ENCODE results near the gene ROR2. TPM values are rescaled to one million over a fixed set of nuclear protein-coding genes. Genes with fewer than 3 reads are reported as not detected.
"Not testable (repeated sequence)": the region's sequence is repeated elsewhere in the genome, so short reads cannot be mapped to it uniquely, and the experiment has no call there.

ROR2 gene
- total RNA-seq, 1 donor, result not detected

DNA sequence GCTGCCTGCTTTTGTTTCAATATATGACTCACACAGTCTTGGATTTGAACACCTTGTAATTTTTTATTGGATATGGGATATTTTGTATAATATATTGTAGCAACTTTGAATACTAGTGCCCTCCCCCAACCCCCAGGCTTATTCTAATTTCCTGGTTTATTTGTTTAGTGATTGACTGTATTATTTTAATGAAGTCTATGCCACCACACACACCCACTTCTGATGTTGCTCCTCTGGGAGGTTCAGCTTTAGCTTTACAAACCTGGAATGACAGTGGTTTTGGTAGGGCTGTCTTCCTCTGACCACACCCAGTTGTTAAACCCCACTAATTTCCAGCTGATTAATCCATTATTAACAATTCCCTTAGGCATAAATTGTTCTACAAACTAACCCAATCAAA, 320.3 kb downstream of the ROR2 start:
- H3K4me1 ChIP-seq (ENCODE audit: insufficient read depth, low read length), result no peaks in the 10 kb centered on the region
- no peaks in the 10 kb centered on the region for H3K9me3 ChIP-seq (ENCODE audit: low read depth, low read length)
- no peak overlapping the region for H3K4me3 ChIP-seq (ENCODE audit: low read length)
- H3K27me3 ChIP-seq (ENCODE audit: insufficient read depth, low read length), result peaks cover 11% of the 10 kb centered on the region

DNA sequence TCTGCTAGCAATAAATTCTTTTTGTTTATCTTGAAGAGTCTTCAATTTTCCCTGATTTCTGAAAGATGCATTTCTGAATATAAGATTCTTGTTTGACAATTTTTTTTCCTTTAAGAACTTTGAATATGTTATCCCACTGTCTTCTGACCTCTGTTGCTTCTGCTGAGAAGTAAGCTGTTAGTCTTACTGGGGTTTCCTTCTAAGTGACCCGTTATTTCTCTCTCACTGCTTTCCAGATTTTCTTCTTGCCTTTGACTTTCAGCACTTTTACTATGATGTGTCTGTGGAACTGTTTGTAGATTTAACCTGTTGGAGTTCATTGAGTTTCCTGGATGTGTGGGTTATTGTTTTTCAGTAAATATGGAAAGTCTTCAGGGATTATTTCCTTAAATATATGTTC, 321.1 kb downstream of the ROR2 start:
- Histone ChIP-seq H3K9me3 (ENCODE audit: low read depth, low read length) (no peaks in the 10 kb centered on the region), H3K4me3 (ENCODE audit: low read length) (no peak overlapping the region), H3K4me1 (ENCODE audit: insufficient read depth, low read length) (no peaks in the 10 kb centered on the region), H3K27me3 (ENCODE audit: insufficient read depth, low read length) (peaks cover 14% of the 10 kb centered on the region)

DNA sequence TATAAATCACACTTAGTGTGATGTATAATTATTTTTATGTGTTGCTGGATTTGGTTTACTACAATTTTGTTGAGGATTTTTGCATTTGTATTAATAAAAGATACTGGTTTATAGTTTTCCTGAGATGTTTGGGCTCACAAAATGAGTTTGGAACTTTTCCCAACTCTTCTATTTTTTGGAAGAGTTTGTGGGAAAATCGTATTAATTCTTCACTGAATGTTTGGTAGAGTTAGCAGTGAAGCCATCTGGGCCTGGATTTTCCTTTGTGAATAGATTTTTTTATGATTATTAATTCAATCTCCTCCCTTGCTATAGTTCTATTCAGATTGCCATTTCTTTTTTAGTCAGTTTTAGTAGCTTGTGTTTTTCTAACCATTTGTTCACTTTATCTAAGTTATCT, 324.7 kb downstream of the ROR2 start:
- H3K27me3 ChIP-seq (ENCODE audit: insufficient read depth, low read length), result peaks cover 8% of the 10 kb centered on the region
- H3K4me3 ChIP-seq (ENCODE audit: low read length), result no peak overlapping the region
- H3K4me1 ChIP-seq (ENCODE audit: insufficient read depth, low read length), result no peaks in the 10 kb centered on the region
- no peaks in the 10 kb centered on the region for H3K9me3 ChIP-seq (ENCODE audit: low read depth, low read length)

DNA sequence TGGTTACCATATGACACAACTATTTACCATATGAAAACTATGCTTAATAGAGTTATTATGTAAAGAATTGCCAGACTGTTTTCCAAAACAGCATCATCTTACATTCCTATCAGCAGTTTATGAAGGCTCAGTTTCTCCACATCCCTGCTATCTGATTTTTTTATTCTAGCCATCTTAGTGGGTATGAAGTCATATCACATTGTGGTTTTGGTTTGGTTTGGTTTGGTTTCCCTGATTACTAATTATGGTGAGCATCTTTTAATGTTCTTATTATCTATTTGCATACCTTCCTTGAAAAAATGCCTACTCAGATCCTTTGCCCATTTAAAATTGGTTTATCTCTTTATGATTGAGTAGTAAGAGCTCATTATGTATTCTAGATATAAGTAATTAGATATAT, 327.0 kb downstream of the ROR2 start:
- Histone ChIP-seq H3K4me3 (ENCODE audit: low read length) (no peak overlapping the region), H3K9me3 (ENCODE audit: low read depth, low read length) (no peaks in the 10 kb centered on the region), H3K27me3 (ENCODE audit: insufficient read depth, low read length) (peaks cover 8% of the 10 kb centered on the region), H3K4me1 (ENCODE audit: insufficient read depth, low read length) (no peaks in the 10 kb centered on the region)

DNA sequence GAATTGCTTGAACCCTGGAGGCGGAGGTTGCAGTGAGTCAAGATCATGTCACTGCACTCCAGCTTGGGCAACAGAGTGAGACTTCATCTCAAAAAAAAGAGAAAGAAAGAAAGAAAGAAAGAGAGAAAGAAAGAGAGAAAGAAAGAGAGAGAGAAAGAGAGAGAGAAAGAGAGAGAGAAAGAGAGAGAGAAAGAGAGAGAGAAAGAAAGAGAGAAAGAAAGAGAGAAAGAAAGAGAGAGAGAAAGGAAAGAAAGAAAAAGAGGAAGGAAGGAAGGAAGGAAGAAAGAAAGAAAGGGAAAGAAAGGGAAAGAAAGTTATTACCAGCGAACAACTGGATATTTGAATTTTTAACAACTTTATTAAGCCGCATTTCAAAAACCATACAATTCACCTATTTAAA, 327.9 kb downstream of the ROR2 start:
- not testable (repeated sequence) for H3K4me3 ChIP-seq (ENCODE audit: low read length); H3K9me3 ChIP-seq (ENCODE audit: low read depth, low read length); H3K4me1 ChIP-seq (ENCODE audit: insufficient read depth, low read length)

DNA sequence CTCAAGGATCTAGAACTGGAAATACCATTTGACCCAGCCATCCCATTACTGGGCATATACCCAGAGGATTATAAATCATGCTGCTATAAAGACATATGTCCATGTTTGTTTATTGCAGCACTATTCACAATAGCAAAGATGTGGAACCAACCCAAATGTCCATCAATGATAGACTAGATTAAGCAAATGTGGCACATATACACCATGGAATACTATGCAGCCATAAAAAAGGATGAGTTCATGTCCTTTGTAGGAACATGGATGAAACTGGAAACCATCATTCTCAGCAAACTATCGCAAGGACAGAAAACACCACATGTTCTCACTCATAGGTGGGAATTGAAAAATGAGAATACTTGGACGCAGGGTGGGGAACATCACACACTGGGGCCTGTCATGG, 336.0 kb downstream of the ROR2 start:
- H3K9me3 ChIP-seq (ENCODE audit: low read depth, low read length); H3K4me1 ChIP-seq (ENCODE audit: insufficient read depth, low read length); H3K27me3 ChIP-seq (ENCODE audit: insufficient read depth, low read length); H3K4me3 ChIP-seq (ENCODE audit: low read length): not testable (repeated sequence)

More for the DNA sequence above, 327.9 kb downstream of the ROR2 start:
- not testable (repeated sequence) for H3K27me3 ChIP-seq (ENCODE audit: insufficient read depth, low read length)

DNA sequence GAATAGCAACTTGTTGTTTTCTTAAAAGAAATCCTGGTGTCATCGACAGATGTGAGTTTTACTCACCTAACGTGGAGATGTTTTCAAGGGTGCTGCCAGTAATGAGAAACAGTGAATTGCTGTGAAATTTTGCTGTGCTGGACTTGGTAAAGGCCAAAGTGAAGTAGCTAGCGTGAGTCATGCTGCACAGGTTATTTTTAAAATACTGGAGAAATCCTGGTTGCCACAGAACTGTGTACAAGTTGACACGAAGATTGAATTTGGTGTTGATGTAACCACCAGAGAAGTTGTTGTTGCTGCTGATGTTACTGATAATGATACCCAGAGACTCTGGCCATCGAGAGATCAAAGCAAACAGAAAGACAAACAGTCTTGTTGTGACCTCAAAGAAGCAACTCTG, 338.4 kb downstream of the ROR2 start:
- Histone ChIP-seq H3K4me3 (ENCODE audit: low read length) (no peak overlapping the region), H3K9me3 (ENCODE audit: low read depth, low read length) (no peaks in the 10 kb centered on the region), H3K4me1 (ENCODE audit: insufficient read depth, low read length) (no peaks in the 10 kb centered on the region), H3K27me3 (ENCODE audit: insufficient read depth, low read length) (peaks cover 2% of the 10 kb centered on the region)

DNA sequence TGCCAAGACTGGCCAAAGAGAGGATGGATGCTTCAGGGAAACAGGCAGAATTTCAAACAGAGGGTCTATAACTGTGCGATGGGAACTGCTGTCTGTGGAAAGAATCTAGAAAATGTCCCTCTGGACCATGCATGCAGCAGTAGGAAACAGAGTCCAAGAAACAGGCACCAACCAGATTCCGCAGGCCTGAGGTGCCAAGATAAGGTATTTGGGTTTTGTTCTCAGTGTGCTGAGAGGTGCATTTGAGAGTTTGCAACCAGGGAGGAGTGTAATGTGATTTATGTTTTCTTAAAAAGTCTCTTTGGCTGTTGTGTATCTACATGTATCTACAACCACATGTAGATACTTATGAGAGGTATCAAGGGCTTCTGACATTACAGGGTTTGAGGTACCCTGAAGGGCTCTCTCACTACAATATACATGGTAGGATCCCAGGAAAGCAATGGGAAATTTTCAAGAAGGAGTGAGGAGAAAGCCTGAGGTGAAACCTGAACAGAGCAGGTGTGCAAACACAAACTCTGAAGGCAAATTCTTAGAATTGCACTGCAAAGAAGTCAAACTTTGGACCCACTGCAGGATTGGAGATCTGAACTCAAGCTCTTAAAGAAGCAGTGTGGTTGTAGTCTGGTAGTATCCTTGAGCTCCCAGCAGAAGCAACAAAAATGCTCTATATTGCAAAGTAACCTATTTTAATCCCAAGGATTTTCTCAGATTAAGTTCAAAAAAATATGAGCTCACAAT, 343.6 kb downstream of the ROR2 start:
- Histone ChIP-seq H3K4me3 (ENCODE audit: low read length) (no peak overlapping the region), H3K9me3 (ENCODE audit: low read depth, low read length) (no peaks in the 10 kb centered on the region), H3K27me3 (ENCODE audit: insufficient read depth, low read length) (peaks cover 13% of the 10 kb centered on the region), H3K4me1 (ENCODE audit: insufficient read depth, low read length) (no peaks in the 10 kb centered on the region)

DNA sequence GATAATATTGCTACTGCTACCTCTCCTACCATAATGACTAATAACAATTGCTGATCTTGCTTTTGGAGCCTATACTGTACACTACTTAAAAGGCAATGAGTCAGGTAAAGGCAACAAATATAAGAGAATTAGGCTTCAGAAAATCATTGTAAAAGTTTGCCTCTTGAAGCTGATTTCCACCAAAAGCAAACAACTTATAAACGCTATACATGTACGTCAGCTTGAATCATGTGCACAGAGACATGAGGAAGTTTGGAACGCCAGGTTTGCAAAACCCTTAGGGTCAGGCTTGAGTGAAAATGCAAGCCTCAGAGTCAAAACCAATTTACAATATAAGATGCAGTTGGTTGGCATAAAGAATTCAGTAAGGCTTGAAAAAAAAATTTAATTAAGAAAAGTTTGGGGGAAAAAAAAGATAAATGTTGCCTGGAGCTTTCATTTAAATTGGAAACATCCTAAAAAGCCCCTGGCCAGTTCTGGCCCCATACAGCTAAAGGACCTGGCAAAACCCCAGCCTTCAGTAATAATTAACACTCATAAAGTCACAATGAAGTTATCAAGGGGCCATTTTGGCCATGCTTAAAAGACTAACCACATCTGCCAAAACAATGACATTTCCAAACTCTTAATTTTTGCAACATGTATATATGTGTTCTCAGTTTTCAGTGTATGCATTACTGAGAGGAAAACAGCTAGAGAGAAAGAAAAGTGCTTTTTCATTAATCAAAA, 345.4 kb downstream of the ROR2 start:
- Histone ChIP-seq H3K4me1 (ENCODE audit: insufficient read depth, low read length) (no peaks in the 10 kb centered on the region), H3K4me3 (ENCODE audit: low read length) (no peak overlapping the region), H3K27me3 (ENCODE audit: insufficient read depth, low read length) (peaks cover 13% of the 10 kb centered on the region), H3K9me3 (ENCODE audit: low read depth, low read length) (no peaks in the 10 kb centered on the region)

DNA sequence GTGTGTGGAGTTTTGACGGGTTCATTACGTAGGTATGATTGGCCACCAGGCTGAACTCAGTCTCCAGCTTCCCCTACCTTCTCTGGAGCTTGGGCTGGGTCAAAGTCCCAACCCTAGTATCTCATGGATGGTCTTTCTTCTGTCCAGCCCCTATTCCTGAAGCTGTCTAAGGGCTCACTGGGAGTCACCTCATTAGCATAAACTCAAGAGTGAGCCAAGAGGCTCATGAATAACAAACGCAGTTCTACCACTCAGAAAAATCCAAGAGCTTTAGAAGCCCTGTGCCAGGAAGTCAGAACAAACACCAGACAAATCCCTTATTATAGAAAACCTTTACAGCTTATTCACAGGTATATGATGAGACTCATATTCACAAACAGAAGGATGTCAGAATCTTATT, 346.1 kb downstream of the ROR2 start:
- Histone ChIP-seq H3K9me3 (ENCODE audit: low read depth, low read length) (no peaks in the 10 kb centered on the region), H3K27me3 (ENCODE audit: insufficient read depth, low read length) (peaks cover 11% of the 10 kb centered on the region), H3K4me3 (ENCODE audit: low read length) (no peak overlapping the region), H3K4me1 (ENCODE audit: insufficient read depth, low read length) (no peaks in the 10 kb centered on the region)

DNA sequence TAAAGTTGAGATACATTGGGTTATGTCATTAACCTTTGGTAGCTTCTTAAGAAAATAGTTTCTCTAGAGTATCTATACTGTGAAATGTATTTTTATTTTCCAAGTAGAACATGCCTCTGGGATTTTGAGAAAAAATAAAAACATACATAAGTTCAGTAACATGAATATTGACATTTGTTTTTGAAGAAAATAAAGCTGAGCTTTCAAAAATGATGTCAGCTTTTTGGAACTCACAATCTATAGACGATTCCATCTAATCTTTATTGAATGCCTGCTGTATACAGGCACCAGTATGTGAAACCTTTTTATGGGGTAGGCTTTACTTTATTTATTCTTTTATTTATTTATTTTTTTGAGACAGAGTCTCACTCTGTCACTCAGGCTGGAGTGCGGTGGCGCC, 350.5 kb downstream of the ROR2 start:
- Histone ChIP-seq H3K9me3 (ENCODE audit: low read depth, low read length) (no peaks in the 10 kb centered on the region), H3K4me1 (ENCODE audit: insufficient read depth, low read length) (no peaks in the 10 kb centered on the region), H3K4me3 (ENCODE audit: low read length) (no peak overlapping the region), H3K27me3 (ENCODE audit: insufficient read depth, low read length) (peaks cover 7% of the 10 kb centered on the region)

DNA sequence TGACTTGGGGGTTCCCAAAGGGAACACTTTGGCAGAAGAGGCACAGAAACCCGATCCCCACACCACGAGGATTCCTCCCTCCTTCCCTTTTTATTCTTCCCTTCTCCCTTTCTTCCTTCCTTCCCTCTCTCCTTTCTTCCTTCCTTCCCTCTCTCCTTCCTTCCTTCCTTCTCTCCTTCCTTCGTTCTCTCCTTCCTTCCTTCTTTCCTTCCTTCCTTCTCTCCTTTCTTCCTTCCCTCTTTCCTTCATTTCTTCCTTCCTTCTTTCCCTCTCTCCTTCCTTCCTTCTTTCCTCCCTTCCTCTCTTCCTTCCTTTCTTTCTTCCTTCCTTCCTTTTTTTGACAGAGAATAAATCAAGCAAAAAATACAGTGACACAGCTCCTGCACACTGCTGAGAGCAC, 358.4 kb downstream of the ROR2 start:
- H3K4me1 ChIP-seq (ENCODE audit: insufficient read depth, low read length), result no peaks in the 10 kb centered on the region
- no peaks in the 10 kb centered on the region for H3K27me3 ChIP-seq (ENCODE audit: insufficient read depth, low read length)
- H3K4me3 ChIP-seq (ENCODE audit: low read length), result no peak overlapping the region
- no peaks in the 10 kb centered on the region for H3K9me3 ChIP-seq (ENCODE audit: low read depth, low read length)

DNA sequence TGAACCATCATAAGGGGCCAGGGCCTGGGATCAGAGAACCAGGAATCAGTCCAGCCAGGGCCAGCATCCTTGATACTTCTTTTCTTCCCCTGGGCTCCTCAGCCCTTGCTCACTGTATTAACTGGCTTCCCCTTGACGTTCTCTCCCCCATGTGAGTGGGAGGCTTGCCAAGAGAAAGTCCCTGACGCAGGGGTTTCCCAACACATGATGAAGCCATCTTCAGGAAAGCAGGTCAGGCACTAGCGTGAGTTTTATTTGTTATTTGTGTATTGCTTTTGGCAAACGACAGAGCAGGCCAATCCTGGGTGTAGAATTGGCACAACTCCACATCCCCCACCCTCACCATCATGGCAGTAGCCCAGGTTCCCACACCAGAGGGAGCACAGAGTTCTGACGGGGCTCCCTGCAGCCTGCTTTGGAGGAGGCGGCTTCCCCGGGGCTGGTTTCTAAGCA, 360.9 kb downstream of the ROR2 start:
- no peaks in the 10 kb centered on the region for H3K4me1 ChIP-seq (ENCODE audit: insufficient read depth, low read length)
- H3K4me3 ChIP-seq (ENCODE audit: low read length), result no peak overlapping the region
- no peaks in the 10 kb centered on the region for H3K9me3 ChIP-seq (ENCODE audit: low read depth, low read length)
- no peaks in the 10 kb centered on the region for H3K27me3 ChIP-seq (ENCODE audit: insufficient read depth, low read length)

DNA sequence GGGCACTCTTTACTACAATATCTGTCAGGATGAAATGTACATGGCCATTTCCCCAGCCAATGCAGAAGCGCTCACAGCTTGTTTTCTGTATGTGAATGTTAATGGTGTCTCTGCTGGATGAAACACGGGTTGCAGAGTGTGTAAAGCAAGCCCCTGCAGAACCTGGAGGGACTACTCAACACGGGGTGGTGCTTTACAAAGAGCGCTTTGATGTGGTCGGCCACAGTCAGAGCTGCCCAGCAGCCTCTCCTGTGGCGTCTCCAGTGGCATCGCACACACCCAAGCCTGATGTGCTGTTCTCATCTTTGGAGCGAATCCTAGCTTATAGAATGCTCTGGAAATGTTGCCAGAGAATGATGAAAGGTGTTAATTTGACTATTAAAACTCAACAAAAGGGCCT, 363.7 kb downstream of the ROR2 start:
- H3K27me3 ChIP-seq (ENCODE audit: insufficient read depth, low read length), result no peaks in the 10 kb centered on the region
- no peaks in the 10 kb centered on the region for H3K4me1 ChIP-seq (ENCODE audit: insufficient read depth, low read length)
- no peak overlapping the region for H3K4me3 ChIP-seq (ENCODE audit: low read length)
- H3K9me3 ChIP-seq (ENCODE audit: low read depth, low read length), result no peaks in the 10 kb centered on the region

DNA sequence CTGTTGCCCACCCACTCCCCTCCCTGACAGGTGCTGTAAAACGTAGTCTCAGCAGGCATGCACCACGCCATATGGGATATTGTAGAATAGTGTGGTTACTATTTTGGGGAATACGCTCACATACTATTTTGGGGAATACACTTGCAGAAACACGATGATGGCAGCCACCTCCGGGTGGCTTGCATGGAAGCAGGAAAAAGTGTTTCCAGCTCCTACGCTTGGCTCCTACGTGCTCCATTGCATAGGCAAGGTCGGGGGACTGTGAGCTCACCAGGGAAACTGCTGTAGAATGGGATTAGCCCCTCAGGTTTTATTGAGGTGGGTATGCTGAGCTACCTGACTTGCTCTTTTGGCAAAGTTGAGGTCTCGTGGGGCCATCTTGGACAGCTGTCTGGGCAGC, 366.1 kb downstream of the ROR2 start:
- Histone ChIP-seq H3K9me3 (ENCODE audit: low read depth, low read length) (no peaks in the 10 kb centered on the region), H3K27me3 (ENCODE audit: insufficient read depth, low read length) (no peaks in the 10 kb centered on the region), H3K4me3 (ENCODE audit: low read length) (no peak overlapping the region), H3K4me1 (ENCODE audit: insufficient read depth, low read length) (no peaks in the 10 kb centered on the region)
